ENCODE measurements around the gene ZNF366.

DNA sequence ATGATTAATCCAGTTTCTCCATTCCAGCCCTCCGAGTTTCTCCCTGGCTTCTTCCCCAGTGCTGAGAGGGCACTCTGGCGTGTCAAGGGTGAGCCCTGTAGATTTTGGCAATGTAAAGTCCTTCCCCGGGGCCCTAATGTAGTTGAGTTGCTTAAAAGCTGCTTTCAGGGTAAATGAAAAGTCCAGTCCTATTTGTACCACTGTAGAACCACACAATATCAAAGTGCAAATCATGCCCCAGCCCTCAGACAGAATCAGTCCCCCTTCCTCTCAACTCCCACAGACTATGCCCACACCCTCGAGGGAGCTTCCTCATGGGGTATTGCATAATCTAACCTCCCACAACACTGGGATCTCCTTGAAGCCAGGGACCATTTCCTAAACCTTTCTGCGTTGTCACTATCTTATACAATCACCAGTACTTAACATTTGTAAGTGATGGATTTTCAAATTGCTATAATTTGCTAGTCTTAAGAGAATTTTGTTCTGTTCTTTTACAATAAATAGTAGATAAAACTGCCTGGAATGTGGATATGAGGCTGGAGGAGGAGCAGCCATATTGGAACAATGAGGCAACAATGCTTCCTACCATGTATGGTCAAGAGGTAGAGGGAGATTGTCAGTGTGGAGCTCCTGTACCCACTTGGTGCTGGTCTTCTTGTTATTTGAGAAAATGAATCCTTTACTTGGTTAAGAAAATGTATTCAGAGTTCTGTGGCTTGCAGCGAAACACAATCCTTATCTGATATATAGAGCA, 34.4 kb downstream of the ZNF366 start:
- TF ChIP-seq, protein P1, sequence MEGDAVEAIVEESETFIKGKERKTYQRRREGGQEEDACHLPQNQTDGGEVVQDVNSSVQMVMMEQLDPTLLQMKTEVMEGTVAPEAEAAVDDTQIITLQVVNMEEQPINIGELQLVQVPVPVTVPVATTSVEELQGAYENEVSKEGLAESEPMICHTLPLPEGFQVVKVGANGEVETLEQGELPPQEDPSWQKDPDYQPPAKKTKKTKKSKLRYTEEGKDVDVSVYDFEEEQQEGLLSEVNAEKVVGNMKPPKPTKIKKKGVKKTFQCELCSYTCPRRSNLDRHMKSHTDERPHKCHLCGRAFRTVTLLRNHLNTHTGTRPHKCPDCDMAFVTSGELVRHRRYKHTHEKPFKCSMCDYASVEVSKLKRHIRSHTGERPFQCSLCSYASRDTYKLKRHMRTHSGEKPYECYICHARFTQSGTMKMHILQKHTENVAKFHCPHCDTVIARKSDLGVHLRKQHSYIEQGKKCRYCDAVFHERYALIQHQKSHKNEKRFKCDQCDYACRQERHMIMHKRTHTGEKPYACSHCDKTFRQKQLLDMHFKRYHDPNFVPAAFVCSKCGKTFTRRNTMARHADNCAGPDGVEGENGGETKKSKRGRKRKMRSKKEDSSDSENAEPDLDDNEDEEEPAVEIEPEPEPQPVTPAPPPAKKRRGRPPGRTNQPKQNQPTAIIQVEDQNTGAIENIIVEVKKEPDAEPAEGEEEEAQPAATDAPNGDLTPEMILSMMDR (conservative IDR thresholded peaks at IDR 0.05): no peak
- TF ChIP-seq EZH2 (IDR thresholded peaks at IDR 0.05; ENCODE audit: low read depth): no peak
